ENCODE data around the gene GCC1. TPM values are rescaled to one million over a fixed set of nuclear protein-coding genes. Genes with fewer than 3 reads are reported as not detected.

The GCC1 gene
- total RNA-seq, 5 donors from 2014 or later (not counting 1 experiment from before 2014, with no cell fraction given) = 23.8 to 29.9 (median 27.1) TPM

- H3K4me1 ChIP-seq (ENCODE audit: control insufficient read depth in 1 of 2, extremely low read depth in 1 of 2, insufficient read depth in 2 of 2, low read length in 2 of 2) = no peaks in the 10 kb centered on the region
- peaks cover 0 to 37% of the 10 kb centered on the region in 2 experiments for H3K27me3 ChIP-seq (replicated peaks in 1 of 2; ENCODE audit: control insufficient read depth in 2 of 2, extremely low read depth in 1 of 2, insufficient read depth in 2 of 2, low read length in 1 of 2)
- Mint-ChIP-seq H3K4me1 (no peaks in the 10 kb centered on the region), H3K27me3 (peaks cover 16 to 30% of the 10 kb centered on the region in 2 donors), H3K4me3 (no peak overlapping the region), H3K27ac (no peak overlapping the region), H3K36me3 (no peaks in the 10 kb centered on the region), H3K9me3 (peaks cover 0 to 2% (median 0%) of the 10 kb centered on the region in 3 donors)
- POLR2A ChIA-PET = no interaction called here
- no peaks in the 10 kb centered on the region for H3K9me3 ChIP-seq
- no peaks in the 10 kb centered on the region for H3K36me3 ChIP-seq (ENCODE audit: control insufficient read depth in 2 of 2, extremely low read depth in 1 of 2, insufficient read depth in 1 of 2, low read length in 1 of 2)
- 90% methylated on average over 3 of the region's 6 CpGs for WGBS (ENCODE audit: insufficient coverage)
- ATAC-seq (replicated peaks in 1 of 4) (no peak), DNase-seq (no peak)
- CTCF ChIA-PET = no interaction called here
- H3K27ac ChIP-seq (ENCODE audit: low read length) = no peak overlapping the region
- H3K4me3 ChIP-seq (ENCODE audit: control insufficient read depth in 1 of 2, extremely low read depth in 1 of 2, low read length in 1 of 2) = no peak overlapping the region
These were observed 23.9 kb upstream of the GCC1 start for GRCh38 chr7:127609297-127609696.

- Mint-ChIP-seq H3K9me3 (peaks cover 0 to 2% (median 0%) of the 10 kb centered on the region in 3 donors), H3K4me1 (no peaks in the 10 kb centered on the region), H3K4me3 (no peak overlapping the region), H3K27me3 (peaks cover 16 to 23% of the 10 kb centered on the region in 2 donors), H3K36me3 (no peaks in the 10 kb centered on the region), H3K27ac (no peak overlapping the region)
- ChIA-PET CTCF (no interaction called here), POLR2A (no interaction called here)
- DNase-seq (no peak), ATAC-seq (replicated peaks in 1 of 4) (no peak)
- peaks cover 0 to 30% of the 10 kb centered on the region in 2 experiments for H3K27me3 ChIP-seq (replicated peaks in 1 of 2; ENCODE audit: control insufficient read depth in 2 of 2, extremely low read depth in 1 of 2, insufficient read depth in 2 of 2, low read length in 1 of 2)
- no peak overlapping the region for H3K27ac ChIP-seq (ENCODE audit: low read length)
- no peak overlapping the region for H3K4me3 ChIP-seq (ENCODE audit: control insufficient read depth in 1 of 2, extremely low read depth in 1 of 2, low read length in 1 of 2)
- WGBS (ENCODE audit: insufficient coverage) = 75% methylated on average over 2 of the region's 6 CpGs
- H3K9me3 ChIP-seq = no peaks in the 10 kb centered on the region
- no peaks in the 10 kb centered on the region for H3K4me1 ChIP-seq (ENCODE audit: control insufficient read depth in 1 of 2, extremely low read depth in 1 of 2, insufficient read depth in 2 of 2, low read length in 2 of 2)
- no peaks in the 10 kb centered on the region for H3K36me3 ChIP-seq (ENCODE audit: control insufficient read depth in 2 of 2, extremely low read depth in 1 of 2, insufficient read depth in 1 of 2, low read length in 1 of 2)
These were observed 23.1 kb upstream of the GCC1 start for GRCh38 chr7:127608446-127608845.

- WGBS (ENCODE audit: insufficient coverage) = 70% methylated on average over 3 of the region's 3 CpGs
- Mint-ChIP-seq H3K9me3 (no peaks in the 10 kb centered on the region), H3K4me3 (no peak overlapping the region), H3K4me1 (no peaks in the 10 kb centered on the region), H3K27me3 (peaks cover 2 to 5% of the 10 kb centered on the region in 2 donors), H3K36me3 (peaks cover 10% of the 10 kb centered on the region), H3K27ac (no peak overlapping the region)
- POLR2A ChIA-PET = no interaction called here
- no peak for DNase-seq
- no peak for ATAC-seq (replicated peaks in 1 of 4)
- Histone ChIP-seq H3K4me3 (ENCODE audit: control insufficient read depth in 1 of 2, extremely low read depth in 1 of 2, low read length in 1 of 2) (no peak overlapping the region), H3K9me3 (no peaks in the 10 kb centered on the region), H3K27me3 (replicated peaks in 1 of 2; ENCODE audit: control insufficient read depth in 2 of 2, extremely low read depth in 1 of 2, insufficient read depth in 2 of 2, low read length in 1 of 2) (peaks cover 0 to 5% of the 10 kb centered on the region in 2 experiments), H3K27ac (ENCODE audit: low read length) (no peak overlapping the region), H3K4me1 (ENCODE audit: control insufficient read depth in 1 of 2, extremely low read depth in 1 of 2, insufficient read depth in 2 of 2, low read length in 2 of 2) (no peaks in the 10 kb centered on the region), H3K36me3 (ENCODE audit: control insufficient read depth in 2 of 2, extremely low read depth in 1 of 2, insufficient read depth in 1 of 2, low read length in 1 of 2) (no peaks in the 10 kb centered on the region)
- CTCF ChIA-PET = no interaction called here
These were observed 15.5 kb upstream of the GCC1 start for GRCh38 chr7:127600885-127601284.

GRCh38 chr7:127598318-127598717, 12.9 kb upstream of the GCC1 start:
- Histone ChIP-seq H3K9me3 (no peaks in the 10 kb centered on the region), H3K4me1 (ENCODE audit: control insufficient read depth in 1 of 2, extremely low read depth in 1 of 2, insufficient read depth in 2 of 2, low read length in 2 of 2) (no peaks in the 10 kb centered on the region), H3K27ac (ENCODE audit: low read length) (no peak overlapping the region), H3K4me3 (ENCODE audit: control insufficient read depth in 1 of 2, extremely low read depth in 1 of 2, low read length in 1 of 2) (no peak overlapping the region), H3K27me3 (replicated peaks in 1 of 2; ENCODE audit: control insufficient read depth in 2 of 2, extremely low read depth in 1 of 2, insufficient read depth in 2 of 2, low read length in 1 of 2) (peaks cover 0 to 5% of the 10 kb centered on the region in 2 experiments), H3K36me3 (ENCODE audit: control insufficient read depth in 2 of 2, extremely low read depth in 1 of 2, insufficient read depth in 1 of 2, low read length in 1 of 2) (no peaks in the 10 kb centered on the region)
- H3K27me3 Mint-ChIP-seq = peaks cover 2 to 5% of the 10 kb centered on the region in 2 donors
- POLR2A ChIA-PET = no interaction called here
- DNase-seq (no peak), ATAC-seq (replicated peaks in 1 of 4) (no peak)
- no peaks in the 10 kb centered on the region for H3K4me1 Mint-ChIP-seq
- H3K27ac Mint-ChIP-seq = no peak overlapping the region
- peaks cover 10% of the 10 kb centered on the region for H3K36me3 Mint-ChIP-seq
- 70% methylated on average over 4 of the region's 6 CpGs for WGBS (ENCODE audit: insufficient coverage)
- CTCF ChIA-PET = no interaction called here
- H3K9me3 Mint-ChIP-seq = no peaks in the 10 kb centered on the region
- H3K4me3 Mint-ChIP-seq = no peak overlapping the region

GRCh38 chr7:127595737-127596136, 10.3 kb upstream of the GCC1 start:
- WGBS (ENCODE audit: insufficient coverage) = 93% methylated on average over 3 of the region's 5 CpGs
- ATAC-seq (replicated peaks in 1 of 4) (no peak), DNase-seq (no peak)
- Histone ChIP-seq H3K4me3 (ENCODE audit: control insufficient read depth in 1 of 2, extremely low read depth in 1 of 2, low read length in 1 of 2) (no peak overlapping the region), H3K4me1 (ENCODE audit: control insufficient read depth in 1 of 2, extremely low read depth in 1 of 2, insufficient read depth in 2 of 2, low read length in 2 of 2) (no peaks in the 10 kb centered on the region), H3K36me3 (ENCODE audit: control insufficient read depth in 2 of 2, extremely low read depth in 1 of 2, insufficient read depth in 1 of 2, low read length in 1 of 2) (peaks cover 0 to 13% of the 10 kb centered on the region in 2 donors), H3K27ac (ENCODE audit: low read length) (no peak overlapping the region), H3K27me3 (replicated peaks in 1 of 2; ENCODE audit: control insufficient read depth in 2 of 2, extremely low read depth in 1 of 2, insufficient read depth in 2 of 2, low read length in 1 of 2) (peaks cover 0 to 5% of the 10 kb centered on the region in 2 experiments), H3K9me3 (no peaks in the 10 kb centered on the region)
- H3K9me3 Mint-ChIP-seq = no peaks in the 10 kb centered on the region
- H3K4me1 Mint-ChIP-seq = peaks cover 0 to 7% (median 5%) of the 10 kb centered on the region in 3 donors
- H3K36me3 Mint-ChIP-seq = peaks cover 19% of the 10 kb centered on the region
- H3K4me3 Mint-ChIP-seq = no peak overlapping the region
- no peak overlapping the region for H3K27ac Mint-ChIP-seq
- ChIA-PET POLR2A (no interaction called here), CTCF (interaction anchor here in 1 of 2 donors (0.5 kb wide), 1 partner anchor 73 kb away, joined by 3 read pairs; no protein-coding TSS in a partner anchor)
- H3K27me3 Mint-ChIP-seq = peaks cover 0 to 2% of the 10 kb centered on the region in 2 donors

- Histone ChIP-seq H3K36me3 (ENCODE audit: control insufficient read depth in 2 of 2, extremely low read depth in 1 of 2, insufficient read depth in 1 of 2, low read length in 1 of 2) (peaks cover 0 to 21% of the 10 kb centered on the region in 2 donors), H3K27me3 (replicated peaks in 1 of 2; ENCODE audit: control insufficient read depth in 2 of 2, extremely low read depth in 1 of 2, insufficient read depth in 2 of 2, low read length in 1 of 2) (peaks cover 0 to 5% of the 10 kb centered on the region in 2 experiments), H3K4me3 (ENCODE audit: control insufficient read depth in 1 of 2, extremely low read depth in 1 of 2, low read length in 1 of 2) (no peak overlapping the region), H3K4me1 (ENCODE audit: control insufficient read depth in 1 of 2, extremely low read depth in 1 of 2, insufficient read depth in 2 of 2, low read length in 2 of 2) (peaks cover 0 to 6% of the 10 kb centered on the region in 2 experiments), H3K27ac (ENCODE audit: low read length) (no peak overlapping the region), H3K9me3 (no peaks in the 10 kb centered on the region)
- Mint-ChIP-seq H3K4me1 (peaks cover 7 to 15% (median 14%) of the 10 kb centered on the region in 3 donors), H3K4me3 (no peak overlapping the region), H3K36me3 (peaks cover 18% of the 10 kb centered on the region), H3K27me3 (peaks cover 0 to 2% of the 10 kb centered on the region in 2 donors), H3K27ac (no peak overlapping the region), H3K9me3 (no peaks in the 10 kb centered on the region)
- WGBS (ENCODE audit: insufficient coverage) = no CpG with 5 or more reads among the region's 1 CpG
- ChIA-PET CTCF (interaction anchor here in 1 of 2 donors (1.0 kb wide), 1 partner anchor 15 kb away, joined by 3 read pairs; no protein-coding TSS in a partner anchor), POLR2A (interaction anchor here in 1 of 2 donors (0.6 kb wide), 1 partner anchor 229 kb away, joined by 4 read pairs; no protein-coding TSS in a partner anchor)
- DNase-seq (peak in 1 of 35 experiments; percentile 14), ATAC-seq (replicated peaks in 1 of 4) (no peak)
These were observed 9.1 kb upstream of the GCC1 start for GRCh38 chr7:127594490-127594889.

Data from T-cell (primary cell).